ENCODE results near the gene BRINP2. TPM values are rescaled to one million over a fixed set of nuclear protein-coding genes. Genes with fewer than 3 reads are reported as not detected.

BRINP2 gene
- total RNA-seq, 1 donor from 2014 or later, result 0.26 TPM

DNA sequence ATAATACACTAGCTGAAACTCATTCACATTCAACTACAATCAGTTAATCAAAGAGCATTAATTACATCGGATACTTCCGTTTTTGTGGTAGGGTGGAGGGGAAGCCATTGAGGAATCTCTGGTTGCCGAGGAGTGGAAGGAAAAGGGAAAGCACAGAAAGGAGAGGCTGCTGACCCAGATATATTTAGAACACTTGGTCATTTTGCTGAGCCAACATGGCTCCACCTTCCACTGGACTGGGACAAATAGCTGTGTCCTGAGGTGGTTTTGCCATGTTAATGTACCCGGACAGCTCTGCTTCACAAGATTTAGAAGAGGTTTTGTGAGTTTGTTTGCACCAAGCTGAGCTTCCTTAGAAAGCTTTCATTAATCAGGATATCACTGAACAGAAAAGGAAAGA is 32.4 kb upstream of the BRINP2 start:
- no peaks in the 10 kb centered on the region for H3K27me3 Mint-ChIP-seq (ENCODE audit: insufficient read depth)
- H3K27ac Mint-ChIP-seq, result no peak overlapping the region
- no peak for DNase-seq (ENCODE audit: low spot score)
- no peak overlapping the region for H3K4me3 Mint-ChIP-seq
- H3K4me1 Mint-ChIP-seq (ENCODE audit: low read depth), result no peaks in the 10 kb centered on the region
- intact Hi-C loops (cut with micrococcal nuclease), result no loop called here
- no peaks in the 10 kb centered on the region for H3K9me3 Mint-ChIP-seq
- no peaks in the 10 kb centered on the region for H3K36me3 Mint-ChIP-seq (ENCODE audit: low read depth)

DNA sequence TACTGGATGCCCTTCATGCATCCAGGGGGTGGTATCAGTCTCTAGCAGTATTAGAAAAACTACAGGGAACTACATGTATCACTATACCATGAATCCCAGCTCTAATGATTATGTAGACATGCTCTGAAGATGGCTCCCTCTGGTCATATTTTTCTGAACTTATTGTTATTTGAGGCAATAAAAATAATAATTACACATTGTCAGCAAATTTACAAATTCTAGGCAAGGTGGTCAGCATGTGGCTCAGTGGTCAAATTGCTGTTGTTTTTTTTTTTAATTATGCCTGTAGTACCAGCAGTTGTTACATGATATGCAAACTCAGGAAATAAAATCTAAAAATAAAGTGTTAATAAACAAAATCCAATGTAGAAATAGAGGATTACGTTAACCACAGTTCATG is 28.7 kb upstream of the BRINP2 start:
- Mint-ChIP-seq H3K4me3 (no peak overlapping the region), H3K36me3 (ENCODE audit: low read depth) (no peaks in the 10 kb centered on the region), H3K4me1 (ENCODE audit: low read depth) (no peaks in the 10 kb centered on the region), H3K27me3 (ENCODE audit: insufficient read depth) (no peaks in the 10 kb centered on the region), H3K27ac (no peak overlapping the region), H3K9me3 (no peaks in the 10 kb centered on the region)
- DNase-seq (ENCODE audit: low spot score), result no peak
- intact Hi-C loops (cut with micrococcal nuclease), result no loop called here

- H3K9me3 Mint-ChIP-seq, result no peaks in the 10 kb centered on the region
- H3K27ac Mint-ChIP-seq, result no peak overlapping the region
- no peaks in the 10 kb centered on the region for H3K36me3 Mint-ChIP-seq (ENCODE audit: low read depth)
- H3K4me3 Mint-ChIP-seq, result no peak overlapping the region
- H3K4me1 Mint-ChIP-seq (ENCODE audit: low read depth), result no peaks in the 10 kb centered on the region
- H3K27me3 Mint-ChIP-seq (ENCODE audit: insufficient read depth), result no peaks in the 10 kb centered on the region
- intact Hi-C loops (cut with micrococcal nuclease), result no loop called here
- DNase-seq (ENCODE audit: low spot score), result no peak
These were observed 27.9 kb upstream of the BRINP2 start for GRCh38 chr1:177142791-177143271.

- Mint-ChIP-seq H3K4me1 (ENCODE audit: low read depth) (no peaks in the 10 kb centered on the region), H3K27ac (no peak overlapping the region), H3K4me3 (no peak overlapping the region), H3K36me3 (ENCODE audit: low read depth) (no peaks in the 10 kb centered on the region), H3K9me3 (no peaks in the 10 kb centered on the region), H3K27me3 (ENCODE audit: insufficient read depth) (no peaks in the 10 kb centered on the region)
- intact Hi-C loops (cut with micrococcal nuclease), result no loop called here
- no peak for DNase-seq (ENCODE audit: low spot score)
These were observed 25.4 kb upstream of the BRINP2 start for GRCh38 chr1:177145106-177146070.

DNA sequence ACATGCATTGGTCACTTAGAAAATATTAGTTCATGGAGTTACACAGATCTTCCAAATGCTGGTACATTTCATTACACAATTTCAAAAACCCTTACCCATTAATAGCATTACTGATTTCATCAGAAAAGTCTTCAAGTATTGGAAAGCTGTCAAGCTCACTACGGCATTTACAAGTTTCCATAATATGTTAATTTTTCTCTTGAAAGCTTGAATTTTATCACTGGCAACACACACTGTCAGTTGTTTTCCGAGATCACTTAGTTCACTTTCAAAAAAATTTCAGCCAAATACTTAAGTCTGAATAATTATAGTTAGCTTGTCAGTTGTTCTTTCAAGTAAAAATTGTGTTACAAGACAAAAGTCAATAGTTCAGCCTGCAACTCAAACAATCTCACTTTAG is 24.3 kb upstream of the BRINP2 start:
- DNase-seq (ENCODE audit: low spot score), result no peak
- Mint-ChIP-seq H3K4me1 (ENCODE audit: low read depth) (no peaks in the 10 kb centered on the region), H3K27me3 (ENCODE audit: insufficient read depth) (no peaks in the 10 kb centered on the region), H3K4me3 (no peak overlapping the region), H3K9me3 (no peaks in the 10 kb centered on the region), H3K27ac (no peak overlapping the region), H3K36me3 (ENCODE audit: low read depth) (no peaks in the 10 kb centered on the region)
- intact Hi-C loops (cut with micrococcal nuclease), result no loop called here

DNA sequence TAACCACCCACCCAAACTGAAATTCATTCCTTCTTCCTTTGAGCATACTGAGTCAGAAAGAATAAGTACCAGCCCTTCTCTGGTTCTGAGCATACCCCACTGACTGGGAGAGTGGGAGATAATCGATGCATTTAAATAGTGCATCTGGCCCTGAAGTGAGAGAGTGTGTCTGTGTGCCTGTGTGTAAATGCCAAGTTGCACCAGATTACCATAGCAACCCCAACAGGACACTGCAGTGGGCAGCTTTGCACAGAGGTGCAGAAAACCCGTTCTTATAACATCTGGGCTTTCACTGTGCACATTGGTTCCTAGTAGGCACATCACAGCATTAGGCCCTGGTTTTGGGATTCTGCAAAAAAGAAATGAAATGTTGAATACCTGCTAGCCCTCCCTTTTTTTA is 8.5 kb upstream of the BRINP2 start:
- Mint-ChIP-seq H3K27me3 (ENCODE audit: insufficient read depth) (peaks cover 13% of the 10 kb centered on the region), H3K9me3 (no peaks in the 10 kb centered on the region), H3K4me3 (no peak overlapping the region), H3K36me3 (ENCODE audit: low read depth) (no peaks in the 10 kb centered on the region), H3K27ac (no peak overlapping the region), H3K4me1 (ENCODE audit: low read depth) (no peaks in the 10 kb centered on the region)
- intact Hi-C loops (cut with micrococcal nuclease), result no loop called here
- DNase-seq (ENCODE audit: low spot score), result no peak

- Mint-ChIP-seq H3K36me3 (ENCODE audit: low read depth) (no peaks in the 10 kb centered on the region), H3K27ac (no peak overlapping the region), H3K4me1 (ENCODE audit: low read depth) (no peaks in the 10 kb centered on the region), H3K27me3 (ENCODE audit: insufficient read depth) (peaks cover 13% of the 10 kb centered on the region), H3K4me3 (no peak overlapping the region), H3K9me3 (no peaks in the 10 kb centered on the region)
- no peak for DNase-seq (ENCODE audit: low spot score)
- intact Hi-C loops (cut with micrococcal nuclease), result no loop called here
These were observed 6.8 kb upstream of the BRINP2 start for GRCh38 chr1:177163844-177164379.

- no peaks in the 10 kb centered on the region for H3K9me3 Mint-ChIP-seq
- intact Hi-C loops (cut with micrococcal nuclease), result no loop called here
- H3K36me3 Mint-ChIP-seq (ENCODE audit: low read depth), result no peaks in the 10 kb centered on the region
- H3K27ac Mint-ChIP-seq, result no peak within 1 kb of the TSS
- DNase-seq (ENCODE audit: low spot score), result no peak
- H3K4me1 Mint-ChIP-seq (ENCODE audit: low read depth), result no peaks in the 10 kb centered on the region
- peaks cover 13% of the 10 kb centered on the region for H3K27me3 Mint-ChIP-seq (ENCODE audit: insufficient read depth)
- no peak within 1 kb of the TSS for H3K4me3 Mint-ChIP-seq
These were observed 6.2 kb upstream of the BRINP2 start, which contains the start of gene ASTN1 for GRCh38 chr1:177164380-177165068. ASTN1 (minus strand) TSS chr1:177164712; CDS start chr1:177164676, 36 bp downstream.

DNA sequence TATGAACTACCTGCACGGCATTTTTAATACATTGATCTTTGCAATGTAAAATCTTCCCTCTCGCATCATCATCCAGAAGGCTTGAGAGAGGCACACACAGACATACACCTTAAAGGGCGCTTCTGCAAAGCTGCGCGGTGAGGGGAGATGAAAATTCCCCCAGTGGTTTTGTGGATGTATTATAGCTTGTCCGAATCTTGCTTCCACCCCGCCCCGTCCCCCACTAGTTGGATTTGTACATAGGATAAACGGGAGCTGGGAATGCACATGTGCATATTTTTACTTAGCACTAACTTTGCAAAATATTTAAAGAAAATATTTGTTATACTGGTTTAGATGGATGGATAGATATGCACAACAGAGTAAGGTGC is 5.7 kb upstream of the BRINP2 start:
- DNase-seq (ENCODE audit: low spot score), result no peak
- no peaks in the 10 kb centered on the region for H3K4me1 Mint-ChIP-seq (ENCODE audit: low read depth)
- H3K4me3 Mint-ChIP-seq, result no peak overlapping the region
- peaks cover 13% of the 10 kb centered on the region for H3K27me3 Mint-ChIP-seq (ENCODE audit: insufficient read depth)
- no peak overlapping the region for H3K27ac Mint-ChIP-seq
- intact Hi-C loops (cut with micrococcal nuclease), result no loop called here
- no peaks in the 10 kb centered on the region for H3K36me3 Mint-ChIP-seq (ENCODE audit: low read depth)
- H3K9me3 Mint-ChIP-seq, result no peaks in the 10 kb centered on the region

GRCh38 chr1:177171536-177172123 is 872 bp downstream of the BRINP2 start:
- H3K27me3 Mint-ChIP-seq (ENCODE audit: insufficient read depth), result peaks cover 20% of the 10 kb centered on the region
- no peak overlapping the region for H3K4me3 Mint-ChIP-seq
- no peak overlapping the region for H3K27ac Mint-ChIP-seq
- no peak for DNase-seq (ENCODE audit: low spot score)
- intact Hi-C loops (cut with micrococcal nuclease), result no loop called here
- no peaks in the 10 kb centered on the region for H3K9me3 Mint-ChIP-seq
- H3K4me1 Mint-ChIP-seq (ENCODE audit: low read depth), result no peaks in the 10 kb centered on the region
- H3K36me3 Mint-ChIP-seq (ENCODE audit: low read depth), result no peaks in the 10 kb centered on the region

DNA sequence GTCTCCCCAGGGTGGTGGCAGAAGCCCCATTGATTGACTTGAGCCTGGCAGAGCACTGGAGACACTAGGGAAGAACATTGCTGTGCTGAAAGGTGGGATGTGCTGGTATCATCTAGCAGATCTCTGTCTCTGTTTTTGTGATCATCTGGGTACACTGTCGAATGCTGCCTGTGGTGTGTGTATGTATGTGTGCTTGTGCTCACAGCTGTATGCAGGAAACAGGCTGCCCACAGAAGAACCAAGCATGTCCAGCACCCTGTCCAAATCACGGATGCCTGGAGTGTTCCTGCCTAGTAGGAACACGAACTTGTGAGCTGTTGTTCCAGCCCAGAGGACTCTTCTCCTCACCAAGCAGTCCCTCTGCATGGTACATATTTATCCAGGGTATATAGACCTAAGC is 1.5 kb downstream of the BRINP2 start:
- Mint-ChIP-seq H3K27ac (no peak overlapping the region), H3K27me3 (ENCODE audit: insufficient read depth) (peaks cover 20% of the 10 kb centered on the region), H3K4me3 (no peak overlapping the region), H3K36me3 (ENCODE audit: low read depth) (no peaks in the 10 kb centered on the region), H3K4me1 (ENCODE audit: low read depth) (no peaks in the 10 kb centered on the region), H3K9me3 (no peaks in the 10 kb centered on the region)
- no peak for DNase-seq (ENCODE audit: low spot score)
- intact Hi-C loops (cut with micrococcal nuclease), result no loop called here

DNA sequence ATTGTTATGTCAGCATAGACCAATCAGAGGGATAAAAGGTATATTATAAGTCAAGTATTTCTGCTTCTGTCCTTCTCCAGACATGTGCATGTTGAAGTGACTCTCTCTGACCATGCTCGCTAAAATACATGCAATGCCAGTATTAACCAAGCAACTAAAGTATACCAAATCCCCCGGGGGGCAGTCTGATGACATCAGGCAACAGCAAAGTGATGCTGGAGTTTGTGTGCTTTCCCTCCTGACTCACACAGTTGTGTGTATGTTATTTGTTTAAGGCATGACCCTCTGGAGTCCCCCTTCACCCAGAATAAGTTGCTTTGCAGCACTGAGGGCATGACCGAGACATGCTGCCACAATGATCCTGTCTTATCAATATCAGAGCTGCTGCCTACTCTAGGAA is 2.1 kb downstream of the BRINP2 start:
- Mint-ChIP-seq H3K27ac (no peak overlapping the region), H3K36me3 (ENCODE audit: low read depth) (no peaks in the 10 kb centered on the region), H3K4me1 (ENCODE audit: low read depth) (no peaks in the 10 kb centered on the region), H3K4me3 (no peak overlapping the region), H3K27me3 (ENCODE audit: insufficient read depth) (peaks cover 20% of the 10 kb centered on the region), H3K9me3 (no peaks in the 10 kb centered on the region)
- intact Hi-C loops (cut with micrococcal nuclease), result no loop called here
- DNase-seq (ENCODE audit: low spot score), result no peak

DNA sequence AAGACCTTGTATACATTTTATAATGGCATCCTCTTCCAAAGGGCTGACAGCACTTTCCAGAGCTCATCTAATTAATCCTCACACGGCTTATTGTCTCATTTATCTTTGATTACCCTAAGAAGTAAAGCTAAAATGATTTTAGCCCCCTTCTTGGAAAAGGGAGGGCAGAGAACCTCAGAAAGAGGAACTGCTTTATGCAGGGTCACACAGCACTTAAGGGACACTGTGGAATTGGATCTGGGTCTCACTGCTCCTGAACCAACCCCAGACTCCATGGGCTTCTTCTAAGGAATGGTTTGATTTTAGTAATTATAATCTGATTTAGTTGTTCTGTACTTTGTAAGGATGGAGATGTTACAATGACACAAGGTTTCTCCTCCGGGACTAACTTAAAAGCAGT is 3.2 kb downstream of the BRINP2 start:
- no peak overlapping the region for H3K4me3 Mint-ChIP-seq
- intact Hi-C loops (cut with micrococcal nuclease), result no loop called here
- no peak overlapping the region for H3K27ac Mint-ChIP-seq
- H3K27me3 Mint-ChIP-seq (ENCODE audit: insufficient read depth), result peaks cover 21% of the 10 kb centered on the region
- no peaks in the 10 kb centered on the region for H3K4me1 Mint-ChIP-seq (ENCODE audit: low read depth)
- DNase-seq (ENCODE audit: low spot score), result no peak
- no peaks in the 10 kb centered on the region for H3K36me3 Mint-ChIP-seq (ENCODE audit: low read depth)
- no peaks in the 10 kb centered on the region for H3K9me3 Mint-ChIP-seq

Data from activated T-helper 1 cell treated with anti-CD3 and anti-CD28 coated beads, Interleukin-12 subunit alpha, Interleukin-12 subunit beta, Interleukin-2, Interleukin-4 antibody, amounts not matched to agents 30 ng/mL and 10 ng/mL and 1 ng/mL, durations not matched to agents 14 hours and 24 hours and 36 hours (primary cell).